ENCODE data around the gene NCKAP5L.
"Not testable (repeated sequence)": the region's sequence is repeated elsewhere in the genome, so short reads cannot be mapped to it uniquely, and the experiment has no call there.

The NCKAP5L gene

DNA sequence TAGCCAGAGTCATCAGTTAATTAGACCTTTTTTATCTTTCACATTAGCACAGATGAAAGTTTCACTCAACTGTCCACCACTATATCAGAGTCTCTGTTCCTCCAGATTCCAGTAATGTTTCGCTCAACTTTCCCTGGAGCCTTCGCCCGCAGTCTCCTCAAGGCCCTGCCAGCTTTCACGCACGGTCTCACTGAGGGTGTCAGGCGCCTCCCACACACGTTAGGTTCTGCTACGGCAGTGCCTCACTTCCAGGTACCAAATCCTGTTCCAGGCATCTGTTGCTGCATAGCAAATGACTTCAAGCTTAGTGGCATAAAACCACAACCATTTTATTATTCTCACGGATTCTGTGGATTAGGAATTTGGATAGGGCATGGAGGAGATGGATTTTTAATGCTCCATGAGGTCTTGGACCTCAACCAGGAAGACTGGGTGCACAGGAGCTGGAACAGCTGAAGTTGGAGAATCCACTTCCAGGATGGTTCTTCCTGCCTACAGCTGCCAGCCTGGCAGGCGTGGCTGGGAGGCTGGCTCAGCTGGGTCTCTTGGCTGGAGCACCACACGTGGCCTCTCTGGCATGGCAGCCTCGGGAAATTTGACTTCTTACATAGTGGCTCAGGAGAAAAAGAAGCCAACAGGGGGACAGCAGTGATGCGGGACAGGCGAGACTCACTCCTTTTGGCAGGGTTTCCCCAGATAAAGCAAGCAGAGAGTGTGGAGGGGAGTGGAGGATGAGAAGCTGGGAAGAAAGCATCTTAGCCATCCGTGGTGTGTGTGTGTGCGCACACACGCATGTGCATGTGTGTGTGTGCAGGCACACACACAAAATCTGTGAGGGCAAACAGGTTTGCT, 36.0 kb upstream of the NCKAP5L start:
- Histone ChIP-seq H3K9ac (ENCODE audit: low read length) (no peak overlapping the region), H3K4me3 (ENCODE audit: low read length) (no peak overlapping the region), H3K4me1 (ENCODE audit: control insufficient read depth, insufficient read depth, low read length) (peaks cover 17% of the 10 kb centered on the region), H3K36me3 (ENCODE audit: control insufficient read depth, insufficient read depth, low read length, severe bottlenecking) (no peaks in the 10 kb centered on the region), H3K9me3 (ENCODE audit: control insufficient read depth, low read length) (no peaks in the 10 kb centered on the region), H3K27me3 (replicated peaks; ENCODE audit: control insufficient read depth, insufficient read depth, low read length) (peaks cover 18% of the 10 kb centered on the region)
- no peak for DNase-seq (ENCODE audit: low read depth)

DNA sequence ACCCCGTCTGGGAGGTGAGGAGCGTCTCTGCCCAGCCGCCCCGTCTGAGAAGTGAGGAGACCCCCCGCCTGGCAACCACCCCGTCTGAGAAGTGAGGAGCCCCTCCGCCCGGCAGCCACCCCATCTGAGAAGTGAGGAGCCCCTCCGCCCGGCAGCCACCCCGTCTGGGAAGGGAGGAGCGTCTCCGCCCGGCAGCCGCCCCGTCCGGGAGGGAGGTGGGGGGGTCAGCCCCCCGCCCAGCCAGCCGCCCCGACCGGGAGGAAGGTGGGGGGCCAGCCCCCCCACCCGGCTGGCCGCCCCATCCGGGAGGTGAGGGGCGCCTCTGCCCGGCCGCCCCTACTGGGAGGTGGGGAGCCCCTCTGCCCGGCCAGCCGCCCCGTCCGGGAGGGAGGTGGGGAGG, 32.7 kb upstream of the NCKAP5L start:
- peaks cover 17% of the 10 kb centered on the region for H3K27me3 ChIP-seq (replicated peaks; ENCODE audit: control insufficient read depth, insufficient read depth, low read length)
- H3K9ac ChIP-seq (ENCODE audit: low read length); H3K9me3 ChIP-seq (ENCODE audit: control insufficient read depth, low read length); H3K36me3 ChIP-seq (ENCODE audit: control insufficient read depth, insufficient read depth, low read length, severe bottlenecking); H3K4me3 ChIP-seq (ENCODE audit: low read length); H3K4me1 ChIP-seq (ENCODE audit: control insufficient read depth, insufficient read depth, low read length); DNase-seq (ENCODE audit: low read depth): not testable (repeated sequence)

DNA sequence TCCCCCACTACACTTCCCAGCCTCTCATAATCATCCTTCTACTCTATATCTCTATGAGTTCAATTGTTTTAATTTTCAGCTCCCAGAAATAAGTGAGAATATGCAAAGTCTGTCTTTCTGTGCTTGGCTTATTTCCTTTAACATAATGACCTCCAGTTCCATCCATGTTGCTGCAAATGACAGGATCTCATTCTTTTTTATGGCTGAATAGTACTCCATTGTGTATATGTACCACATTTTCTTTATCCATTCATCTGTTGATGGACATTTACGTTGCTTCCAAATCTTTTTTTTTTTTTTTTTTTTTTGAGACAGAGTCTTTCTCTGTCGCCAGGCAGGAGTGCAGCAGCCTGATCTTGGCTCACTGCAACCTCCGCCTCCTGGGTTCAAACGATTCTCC, 27.7 kb upstream of the NCKAP5L start:
- H3K27me3 ChIP-seq (replicated peaks; ENCODE audit: control insufficient read depth, insufficient read depth, low read length), result peaks cover 19% of the 10 kb centered on the region
- H3K36me3 ChIP-seq (ENCODE audit: control insufficient read depth, insufficient read depth, low read length, severe bottlenecking); H3K4me1 ChIP-seq (ENCODE audit: control insufficient read depth, insufficient read depth, low read length); H3K4me3 ChIP-seq (ENCODE audit: low read length); DNase-seq (ENCODE audit: low read depth); H3K9ac ChIP-seq (ENCODE audit: low read length); H3K9me3 ChIP-seq (ENCODE audit: control insufficient read depth, low read length): not testable (repeated sequence)

- DNase-seq (ENCODE audit: low read depth), result no peak
- no peaks in the 10 kb centered on the region for H3K9me3 ChIP-seq (ENCODE audit: control insufficient read depth, low read length)
- H3K9ac ChIP-seq (ENCODE audit: low read length), result no peak overlapping the region
- H3K36me3 ChIP-seq (ENCODE audit: control insufficient read depth, insufficient read depth, low read length, severe bottlenecking), result no peaks in the 10 kb centered on the region
- peaks cover 19% of the 10 kb centered on the region for H3K27me3 ChIP-seq (replicated peaks; ENCODE audit: control insufficient read depth, insufficient read depth, low read length)
- H3K4me1 ChIP-seq (ENCODE audit: control insufficient read depth, insufficient read depth, low read length), result no peaks in the 10 kb centered on the region
- H3K4me3 ChIP-seq (ENCODE audit: low read length), result no peak overlapping the region
Measured at GRCh38 chr12:49854976-49855375, 26.8 kb upstream of the NCKAP5L start.

DNA sequence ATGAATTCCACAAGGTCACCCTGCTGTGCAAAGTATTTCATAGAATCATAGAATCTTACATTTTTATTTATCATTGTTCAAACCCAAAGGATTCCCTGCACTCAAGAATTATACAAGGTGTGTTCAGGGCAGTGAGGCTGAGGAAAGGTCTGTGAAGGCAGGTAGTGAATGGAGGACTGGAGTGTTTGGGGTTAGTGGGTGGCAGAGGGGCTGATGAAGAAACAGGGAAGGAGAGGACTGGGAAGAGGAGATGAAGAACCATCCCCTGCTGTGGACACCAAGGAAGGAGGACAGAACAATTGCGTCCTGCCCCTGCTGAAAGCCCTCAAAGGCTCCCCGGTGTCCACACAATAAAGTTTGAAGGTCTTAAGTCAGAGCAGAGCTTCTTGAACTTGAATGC, 25.5 kb upstream of the NCKAP5L start:
- no peak for DNase-seq (ENCODE audit: low read depth)
- Histone ChIP-seq H3K9ac (ENCODE audit: low read length) (no peak overlapping the region), H3K27me3 (replicated peaks; ENCODE audit: control insufficient read depth, insufficient read depth, low read length) (peaks cover 24% of the 10 kb centered on the region), H3K4me3 (ENCODE audit: low read length) (no peak overlapping the region), H3K9me3 (ENCODE audit: control insufficient read depth, low read length) (peaks cover 5% of the 10 kb centered on the region), H3K36me3 (ENCODE audit: control insufficient read depth, insufficient read depth, low read length, severe bottlenecking) (no peaks in the 10 kb centered on the region), H3K4me1 (ENCODE audit: control insufficient read depth, insufficient read depth, low read length) (no peaks in the 10 kb centered on the region)

- DNase-seq (ENCODE audit: low read depth), result no peak
- no peaks in the 10 kb centered on the region for H3K36me3 ChIP-seq (ENCODE audit: control insufficient read depth, insufficient read depth, low read length, severe bottlenecking)
- H3K9me3 ChIP-seq (ENCODE audit: control insufficient read depth, low read length), result peaks cover 5% of the 10 kb centered on the region
- H3K9ac ChIP-seq (ENCODE audit: low read length), result no peak overlapping the region
- H3K4me3 ChIP-seq (ENCODE audit: low read length), result no peak overlapping the region
- peaks cover 8% of the 10 kb centered on the region for H3K4me1 ChIP-seq (ENCODE audit: control insufficient read depth, insufficient read depth, low read length)
- H3K27me3 ChIP-seq (replicated peaks; ENCODE audit: control insufficient read depth, insufficient read depth, low read length), result peaks cover 20% of the 10 kb centered on the region
Measured at GRCh38 chr12:49847161-49847560, 18.9 kb upstream of the NCKAP5L start.

DNA sequence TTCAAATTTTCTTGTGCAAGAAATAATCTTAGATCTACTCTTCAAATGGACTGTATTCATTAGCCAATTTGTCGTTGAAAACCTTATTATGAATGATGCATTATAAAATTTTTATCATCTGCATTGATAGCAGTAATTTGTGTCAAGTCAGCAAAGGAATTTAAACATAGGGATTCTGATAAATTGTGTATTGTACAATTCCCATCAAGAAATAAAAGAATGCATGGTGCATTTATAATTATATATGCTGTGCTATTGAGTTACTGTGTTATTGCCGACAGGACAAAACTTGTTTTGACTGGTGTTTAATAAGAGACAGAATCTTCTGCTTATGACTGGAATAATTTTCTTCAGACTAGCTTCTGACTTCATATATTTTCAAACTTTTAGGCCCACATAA, 17.8 kb upstream of the NCKAP5L start:
- Histone ChIP-seq H3K4me3 (ENCODE audit: low read length) (no peak overlapping the region), H3K9me3 (ENCODE audit: control insufficient read depth, low read length) (peaks cover 5% of the 10 kb centered on the region), H3K4me1 (ENCODE audit: control insufficient read depth, insufficient read depth, low read length) (peaks cover 15% of the 10 kb centered on the region), H3K9ac (ENCODE audit: low read length) (no peak overlapping the region), H3K27me3 (replicated peaks; ENCODE audit: control insufficient read depth, insufficient read depth, low read length) (peaks cover 16% of the 10 kb centered on the region), H3K36me3 (ENCODE audit: control insufficient read depth, insufficient read depth, low read length, severe bottlenecking) (no peaks in the 10 kb centered on the region)
- DNase-seq (ENCODE audit: low read depth), result no peak

DNA sequence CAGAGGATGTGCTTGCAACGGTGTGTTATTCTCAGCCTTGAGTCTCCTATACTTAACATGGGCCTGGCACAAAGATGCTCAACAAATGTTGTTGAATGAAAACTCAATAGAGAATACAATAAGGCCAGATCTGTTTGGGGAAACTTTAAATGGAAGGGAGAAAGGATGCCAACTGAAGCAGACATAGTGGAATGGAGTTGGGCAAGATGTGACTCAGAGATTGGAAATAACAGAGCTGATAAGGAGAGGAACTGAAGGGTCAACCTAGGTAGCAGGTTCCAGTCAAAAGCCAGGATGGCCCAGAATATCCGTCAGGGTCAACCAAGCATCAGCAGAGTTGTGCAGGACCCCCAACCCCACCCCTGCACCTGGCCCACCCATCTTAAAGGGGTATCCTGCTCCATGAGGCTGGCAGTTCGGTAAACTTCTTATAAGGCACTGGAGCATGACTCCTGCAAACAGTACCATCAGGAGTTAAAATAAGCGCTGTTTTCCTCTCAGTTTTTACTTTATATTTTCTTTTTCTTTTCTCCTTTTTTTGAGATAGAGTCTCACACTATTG, 15.7 kb upstream of the NCKAP5L start:
- Histone ChIP-seq H3K36me3 (ENCODE audit: control insufficient read depth, insufficient read depth, low read length, severe bottlenecking) (no peaks in the 10 kb centered on the region), H3K4me1 (ENCODE audit: control insufficient read depth, insufficient read depth, low read length) (peaks cover 15% of the 10 kb centered on the region), H3K9ac (ENCODE audit: low read length) (no peak overlapping the region), H3K27me3 (replicated peaks; ENCODE audit: control insufficient read depth, insufficient read depth, low read length) (peaks cover 10% of the 10 kb centered on the region), H3K4me3 (ENCODE audit: low read length) (no peak overlapping the region), H3K9me3 (ENCODE audit: control insufficient read depth, low read length) (peaks cover under 1% of the 10 kb centered on the region)
- DNase-seq (ENCODE audit: low read depth), result no peak

- Histone ChIP-seq H3K27me3 (replicated peaks; ENCODE audit: control insufficient read depth, insufficient read depth, low read length) (peaks cover 4% of the 10 kb centered on the region), H3K4me3 (ENCODE audit: low read length) (peak overlapping the region; percentile 98), H3K4me1 (ENCODE audit: control insufficient read depth, insufficient read depth, low read length) (peaks cover 15% of the 10 kb centered on the region), H3K9ac (ENCODE audit: low read length) (peak overlapping the region; percentile 98), H3K36me3 (ENCODE audit: control insufficient read depth, insufficient read depth, low read length, severe bottlenecking) (peaks cover 2% of the 10 kb centered on the region), H3K9me3 (ENCODE audit: control insufficient read depth, low read length) (no peaks in the 10 kb centered on the region)
- no peak for DNase-seq (ENCODE audit: low read depth)
Measured at GRCh38 chr12:49843411-49843810, 15.2 kb upstream of the NCKAP5L start.

- Histone ChIP-seq H3K4me1 (ENCODE audit: control insufficient read depth, insufficient read depth, low read length) (peaks cover 15% of the 10 kb centered on the region), H3K27me3 (replicated peaks; ENCODE audit: control insufficient read depth, insufficient read depth, low read length) (no peaks in the 10 kb centered on the region), H3K9me3 (ENCODE audit: control insufficient read depth, low read length) (no peaks in the 10 kb centered on the region), H3K9ac (ENCODE audit: low read length) (peak within 1 kb of the TSS; percentile 98), H3K4me3 (ENCODE audit: low read length) (peak within 1 kb of the TSS; percentile 98), H3K36me3 (ENCODE audit: control insufficient read depth, insufficient read depth, low read length, severe bottlenecking) (peaks cover 8% of the 10 kb centered on the region)
- DNase-seq (ENCODE audit: low read depth), result peak; percentile 97
Measured at GRCh38 chr12:49842519-49843352, 14.5 kb upstream of the NCKAP5L start, which contains the start of gene BCDIN3D. TSS of gene BCDIN3D (minus strand) at chr12:49843106. CDS start at chr12:49843087, 19 bp downstream.

DNA sequence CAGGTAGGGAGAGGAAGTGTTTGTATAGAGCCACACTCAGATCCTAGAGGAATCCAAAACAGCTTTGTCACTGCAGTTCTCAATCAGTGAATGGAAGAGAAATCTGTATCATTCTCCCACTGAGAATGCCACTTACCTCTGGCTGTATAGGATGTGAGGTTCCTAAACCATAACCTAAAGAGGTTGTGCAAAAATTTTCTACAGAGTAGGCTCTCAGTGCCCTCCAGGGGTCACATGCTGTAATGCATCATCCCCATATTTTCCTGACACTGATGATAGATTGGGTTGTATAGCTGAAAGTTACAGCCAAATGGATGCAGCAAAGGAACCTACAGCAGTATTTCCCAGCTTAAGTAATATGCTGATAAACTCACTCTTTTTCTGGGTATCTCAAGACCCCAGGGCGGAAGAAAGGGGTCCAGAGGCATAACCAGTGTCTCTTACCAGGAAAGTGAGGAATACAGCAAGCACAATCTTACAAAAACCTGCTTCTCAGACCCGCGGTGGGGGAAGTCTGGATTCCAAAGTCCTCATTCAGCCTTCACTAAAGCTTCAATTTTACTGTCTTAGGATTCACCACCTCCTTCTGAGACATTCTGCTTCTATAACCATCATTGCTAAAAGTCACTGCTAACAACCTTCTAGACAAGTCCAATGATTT, 10.9 kb upstream of the NCKAP5L start:
- Histone ChIP-seq H3K9ac (ENCODE audit: low read length) (no peak overlapping the region), H3K9me3 (ENCODE audit: control insufficient read depth, low read length) (no peaks in the 10 kb centered on the region), H3K4me1 (ENCODE audit: control insufficient read depth, insufficient read depth, low read length) (peaks cover 15% of the 10 kb centered on the region), H3K4me3 (ENCODE audit: low read length) (no peak overlapping the region), H3K27me3 (replicated peaks; ENCODE audit: control insufficient read depth, insufficient read depth, low read length) (no peaks in the 10 kb centered on the region), H3K36me3 (ENCODE audit: control insufficient read depth, insufficient read depth, low read length, severe bottlenecking) (peaks cover 8% of the 10 kb centered on the region)
- DNase-seq (ENCODE audit: low read depth), result peak; percentile 68

Data from adipocyte (in vitro differentiated cells).